ENCODE data around the gene C10orf105.

GRCh38 chr10:71761541-71762113 lies 42.0 kb upstream of the C10orf105 start:
- no peak for TF ChIP-seq CTCF (IDR thresholded peaks at IDR 0.05)
- no peak for TF ChIP-seq POLR2A (IDR thresholded peaks at IDR 0.05)
